Renal cortex interstitium (tissue), 15 donors: ENCODE data around the gene EXOSC6. TPM values are rescaled to one million over a fixed set of nuclear protein-coding genes. Genes with fewer than 3 reads are reported as not detected.
"Not testable (repeated sequence)": the region's sequence is repeated elsewhere in the genome, so short reads cannot be mapped to it uniquely, and the experiment has no call there.

ENCODE experiments used
- DNase-seq, 11 donors: peaks; one replicate each; pipeline ENCODE4 v3.0.0-alpha.2; 2013; ENCODE audit warnings: low read depth in 9 of 11, low spot score in 4 of 11; ENCODE audit errors: extremely low read depth in 1 of 11
- long read RNA-seq, 16 experiments: transcript quantifications; one replicate each; lab custom pipeline, GENCODE V29; 2026
- polyA plus RNA-seq, 3 donors: library from polyadenylated mRNA; unstranded; fragments of 120-200 nt; gene quantifications; one replicate each; pipeline ENCODE4 v1.2.1, GENCODE V29; 2013; ENCODE audit not compliant: insufficient read length in 3 of 3

The EXOSC6 gene
- polyA plus RNA-seq, result 10 to 100 TPM; 14.5 to 18.3 (median 16.3) TPM
- long read RNA-seq, donor 1, full-length matches to known transcripts, result 57 of 57 reads
- long read RNA-seq, donor 1, partial matches to known transcripts, result 0 of 57 reads
- long read RNA-seq, donor 1, other reads (novel, unspliced or antisense), result 0 of 57 reads
- long read RNA-seq, donor 2, full-length matches to known transcripts, result 53 of 53 reads
- long read RNA-seq, donor 2, partial matches to known transcripts, result 0 of 53 reads
- long read RNA-seq, donor 2, other reads (novel, unspliced or antisense), result 0 of 53 reads
- long read RNA-seq, donor 3, full-length matches to known transcripts, result 88 of 88 reads
- long read RNA-seq, donor 3, partial matches to known transcripts, result 0 of 88 reads
- long read RNA-seq, donor 3, other reads (novel, unspliced or antisense), result 0 of 88 reads
- long read RNA-seq, donor 4, full-length matches to known transcripts, result 82 of 82 reads
- long read RNA-seq, donor 4, partial matches to known transcripts, result 0 of 82 reads
- long read RNA-seq, donor 4, other reads (novel, unspliced or antisense), result 0 of 82 reads
- long read RNA-seq, donor 5, result 0 reads
- long read RNA-seq, donor 6, full-length matches to known transcripts, result 109 of 109 reads
- long read RNA-seq, donor 6, partial matches to known transcripts, result 0 of 109 reads
- long read RNA-seq, donor 6, other reads (novel, unspliced or antisense), result 0 of 109 reads
- long read RNA-seq, donor 7, full-length matches to known transcripts, result 72 of 72 reads
- long read RNA-seq, donor 7, partial matches to known transcripts, result 0 of 72 reads
- long read RNA-seq, donor 7, other reads (novel, unspliced or antisense), result 0 of 72 reads
- long read RNA-seq, donor 8, result 0 reads
- long read RNA-seq, donor 9, full-length matches to known transcripts, result 80 of 80 reads
- long read RNA-seq, donor 9, partial matches to known transcripts, result 0 of 80 reads
- long read RNA-seq, donor 9, other reads (novel, unspliced or antisense), result 0 of 80 reads
- long read RNA-seq, donor 10, full-length matches to known transcripts, result 101 of 101 reads
- long read RNA-seq, donor 10, partial matches to known transcripts, result 0 of 101 reads
- long read RNA-seq, donor 10, other reads (novel, unspliced or antisense), result 0 of 101 reads
- long read RNA-seq, donor 11, full-length matches to known transcripts, result 85 of 85 reads
- long read RNA-seq, donor 11, partial matches to known transcripts, result 0 of 85 reads
- long read RNA-seq, donor 11, other reads (novel, unspliced or antisense), result 0 of 85 reads
- long read RNA-seq, donor 12, full-length matches to known transcripts, result 37 of 37 reads
- long read RNA-seq, donor 12, partial matches to known transcripts, result 0 of 37 reads
- long read RNA-seq, donor 12, other reads (novel, unspliced or antisense), result 0 of 37 reads
- long read RNA-seq, donor 13, result 0 reads
- long read RNA-seq, donor 14, full-length matches to known transcripts, result 60 of 60 reads
- long read RNA-seq, donor 14, partial matches to known transcripts, result 0 of 60 reads
- long read RNA-seq, donor 14, other reads (novel, unspliced or antisense), result 0 of 60 reads
- long read RNA-seq, donor 15, full-length matches to known transcripts, result 30 of 30 reads
- long read RNA-seq, donor 15, partial matches to known transcripts, result 0 of 30 reads
- long read RNA-seq, donor 15, other reads (novel, unspliced or antisense), result 0 of 30 reads
- long read RNA-seq, donor 16, full-length matches to known transcripts, result 237 of 237 reads
- long read RNA-seq, donor 16, partial matches to known transcripts, result 0 of 237 reads
- long read RNA-seq, donor 16, other reads (novel, unspliced or antisense), result 0 of 237 reads

DNA sequence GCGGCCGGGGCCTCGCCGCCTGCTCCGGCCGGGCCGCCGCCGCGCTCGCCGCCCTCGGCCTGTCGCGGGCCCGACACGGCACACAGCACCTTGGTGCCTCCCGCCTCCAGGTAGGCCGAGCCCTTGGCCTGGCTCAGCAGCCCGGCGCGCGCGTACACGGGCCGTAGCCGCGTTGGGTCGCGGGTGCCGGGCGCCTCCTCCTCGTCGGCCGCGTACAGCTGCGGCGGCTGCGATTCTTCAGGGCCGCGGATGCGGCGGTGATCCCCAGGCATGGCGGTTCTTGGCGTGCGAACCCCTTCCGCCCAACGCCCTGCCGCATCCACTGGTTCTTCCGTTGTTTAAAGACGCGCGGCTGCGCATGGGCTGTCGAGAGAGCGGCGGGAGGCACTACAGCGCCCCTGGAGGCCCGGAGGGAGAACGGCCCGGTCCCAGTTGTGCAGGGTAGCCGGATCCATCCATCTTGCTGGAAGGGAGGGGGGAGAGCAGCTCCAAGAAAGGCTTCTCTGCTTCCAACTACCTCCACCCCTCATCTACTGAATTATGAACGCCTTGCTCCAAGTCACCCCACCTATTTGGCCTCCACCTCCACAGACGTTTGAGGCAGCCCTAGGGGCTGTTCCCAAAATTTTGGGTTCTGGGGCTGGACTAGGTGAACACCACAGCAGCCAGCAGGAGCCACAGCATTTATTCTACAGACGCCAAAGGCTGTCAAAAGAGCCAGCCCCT, at the start of gene EXOSC6:
TSS of gene EXOSC6 (minus strand) at position 312 of the 726 bp plus-strand sequence. CDS start at position 272, 40 bp downstream.
- peak; percentile 71 to 91 (median 89) for DNase-seq

DNA sequence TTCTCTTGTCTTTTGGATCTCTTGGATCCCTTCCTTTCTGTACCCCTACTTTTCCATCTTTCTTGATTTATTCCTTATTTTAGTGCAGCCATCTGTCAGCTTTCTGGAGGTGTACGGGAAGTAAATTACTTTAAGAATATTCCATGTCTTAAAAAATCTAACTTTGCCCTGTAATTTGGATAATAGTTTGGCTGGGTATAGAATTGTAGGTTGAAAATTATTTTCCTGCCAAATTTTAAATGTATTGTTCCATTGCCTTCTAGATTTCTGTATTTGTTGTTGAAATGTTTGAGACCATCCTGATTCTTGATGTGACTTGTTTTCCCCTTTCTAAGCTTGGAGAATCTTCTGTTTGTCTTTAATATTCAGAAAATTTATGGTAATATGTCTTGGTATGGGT, 49.4 kb upstream of the EXOSC6 start:
- no peak for DNase-seq

DNA sequence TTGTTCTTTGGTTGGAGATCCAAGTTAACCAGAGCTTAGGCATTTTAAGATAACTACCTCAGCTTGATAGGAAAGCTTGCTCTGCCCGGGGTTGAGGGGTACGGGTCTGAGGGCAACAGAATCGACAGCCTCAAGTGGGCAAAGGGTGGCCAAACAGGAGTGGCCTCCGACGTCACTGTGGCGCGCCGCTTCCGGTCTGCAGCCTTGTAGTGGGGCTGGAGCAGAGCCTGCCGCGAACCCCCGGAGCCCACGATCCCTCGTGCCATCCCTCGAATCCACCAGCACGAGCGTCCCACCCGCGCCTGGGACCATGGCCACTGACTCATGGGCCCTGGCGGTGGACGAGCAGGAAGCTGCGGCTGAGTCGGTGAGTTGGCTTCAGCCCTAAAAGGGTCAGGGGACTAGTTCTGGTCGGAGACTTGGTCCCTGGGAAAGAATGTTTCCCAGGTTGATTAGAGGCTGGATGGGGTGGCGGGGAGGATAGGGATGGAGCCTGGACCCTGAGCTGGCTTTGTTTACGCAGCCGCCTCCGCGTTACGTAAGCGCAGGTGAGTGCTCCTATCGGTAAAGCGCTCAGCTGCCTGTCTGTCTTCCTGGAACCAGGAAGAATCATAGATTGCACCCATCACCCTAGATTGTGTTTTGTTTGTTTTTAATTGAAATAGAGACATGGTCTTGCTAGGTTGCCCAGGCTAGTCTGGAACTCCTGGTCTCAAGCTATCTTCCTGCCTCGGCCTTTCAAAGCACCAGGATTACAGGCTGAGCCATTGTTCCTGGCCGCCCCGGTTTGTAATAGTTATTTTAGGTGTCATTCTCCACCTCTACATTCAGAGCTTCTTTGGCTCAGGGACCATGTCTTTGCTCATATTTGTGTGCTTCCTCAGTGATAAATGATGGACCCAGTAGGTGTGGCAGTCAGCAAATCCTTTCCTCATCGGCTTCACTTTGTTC, 47.5 kb upstream of the EXOSC6 start, which contains the start of gene DDX19B:
TSS of gene DDX19B (plus strand) at position 199 of the 951 bp plus-strand sequence. CDS start at position 311, 112 bp downstream.
- peak in 10 of 11 donors; percentile 56 to 80 (median 70) for DNase-seq

DNA sequence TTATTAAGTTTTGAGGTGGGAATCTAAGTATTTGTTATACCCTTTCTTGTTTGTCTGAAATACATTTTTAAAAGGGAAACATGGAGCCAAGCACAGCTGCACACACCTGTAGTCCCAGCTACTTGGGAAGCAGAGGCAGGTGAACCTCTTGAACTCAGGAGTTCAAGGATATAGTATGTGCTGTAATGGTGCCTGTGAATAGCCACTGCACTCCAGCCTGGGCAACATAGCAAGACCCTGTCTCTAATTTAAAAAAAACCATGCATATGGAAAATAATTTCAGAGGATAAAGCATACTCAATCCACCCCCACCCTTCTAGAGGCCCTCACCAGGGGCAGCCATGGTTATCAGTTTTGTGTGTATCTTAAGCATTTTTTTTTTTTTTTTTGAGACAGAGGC, 43.9 kb upstream of the EXOSC6 start:
- no peak for DNase-seq

DNA sequence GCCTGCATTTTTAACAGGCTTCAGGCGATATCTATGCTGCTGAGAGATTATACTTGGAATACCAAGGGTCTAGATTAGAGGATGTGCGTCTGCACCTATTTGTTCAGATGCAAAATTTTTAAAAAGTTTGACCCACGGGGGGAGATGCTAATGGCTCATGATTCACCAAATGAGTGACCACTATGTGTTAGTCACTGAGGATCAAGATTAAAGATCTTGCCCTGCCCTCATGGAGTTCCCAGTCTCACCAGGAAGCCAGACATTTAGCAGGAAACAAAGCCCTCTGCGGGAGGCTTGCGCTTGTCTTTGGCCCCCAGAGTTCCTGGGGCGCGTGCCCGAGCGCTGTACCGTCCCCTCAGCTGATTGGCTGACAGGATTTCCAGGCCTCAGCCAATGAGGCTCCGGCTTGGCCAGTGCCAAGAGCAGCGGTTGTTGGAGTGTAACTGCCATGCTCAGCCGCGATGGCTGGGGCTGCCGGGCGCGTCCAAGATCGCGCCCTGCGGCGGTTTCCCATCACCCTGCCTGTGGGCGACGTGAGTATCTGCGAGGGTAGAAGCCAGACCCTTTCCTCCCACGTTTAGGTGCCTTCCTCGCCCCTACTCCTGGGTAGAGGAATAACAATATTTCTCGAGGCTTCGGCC, 42.8 kb upstream of the EXOSC6 start:
- DNase-seq, result no peak

DNA sequence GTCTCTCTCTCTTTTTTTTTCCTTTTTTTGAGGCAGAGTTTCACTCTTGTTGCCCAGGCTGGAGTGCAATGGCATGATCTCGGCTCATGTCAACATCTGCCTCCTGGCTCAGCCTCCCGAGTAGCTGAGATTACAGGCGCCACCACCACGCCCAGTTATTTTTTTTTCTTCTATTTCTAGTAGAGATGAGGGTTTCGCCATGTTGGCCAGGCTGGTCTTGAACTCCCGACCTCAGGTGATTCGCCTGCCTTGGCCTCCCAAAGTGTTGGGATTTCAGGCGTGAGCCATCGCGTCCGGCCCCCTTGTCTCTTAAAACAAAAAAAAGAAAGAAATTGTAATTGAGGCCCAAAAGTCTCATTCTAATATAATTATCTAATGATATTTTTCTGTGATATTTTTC, 40.4 kb upstream of the EXOSC6 start:
- DNase-seq, result not testable (repeated sequence)

DNA sequence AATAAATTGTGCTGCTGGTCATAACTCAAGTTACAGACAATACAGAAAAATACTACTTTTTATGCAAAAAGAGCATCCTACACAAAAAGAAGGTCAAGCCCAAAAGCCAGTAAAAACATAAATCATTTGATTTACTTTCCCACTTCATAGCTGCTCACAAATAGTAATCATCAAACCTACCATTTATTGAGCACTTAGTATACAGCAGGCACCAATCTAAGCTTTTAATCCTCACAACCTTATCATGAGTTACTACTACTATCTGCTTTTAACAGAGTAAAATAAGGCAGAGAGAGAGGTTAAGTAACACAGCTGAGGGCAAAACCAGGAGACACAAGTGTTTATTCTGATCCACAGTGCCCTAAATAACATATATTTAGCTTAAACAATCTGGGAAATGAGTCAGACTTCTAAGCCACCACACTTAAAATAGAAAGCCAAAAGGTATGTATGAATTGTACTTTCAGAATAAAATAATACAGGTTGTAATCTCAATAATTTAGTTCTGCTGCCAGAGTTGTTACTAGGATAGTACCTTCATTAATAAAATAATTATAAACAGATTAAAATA, 39.3 kb upstream of the EXOSC6 start:
- DNase-seq, result no peak

DNA sequence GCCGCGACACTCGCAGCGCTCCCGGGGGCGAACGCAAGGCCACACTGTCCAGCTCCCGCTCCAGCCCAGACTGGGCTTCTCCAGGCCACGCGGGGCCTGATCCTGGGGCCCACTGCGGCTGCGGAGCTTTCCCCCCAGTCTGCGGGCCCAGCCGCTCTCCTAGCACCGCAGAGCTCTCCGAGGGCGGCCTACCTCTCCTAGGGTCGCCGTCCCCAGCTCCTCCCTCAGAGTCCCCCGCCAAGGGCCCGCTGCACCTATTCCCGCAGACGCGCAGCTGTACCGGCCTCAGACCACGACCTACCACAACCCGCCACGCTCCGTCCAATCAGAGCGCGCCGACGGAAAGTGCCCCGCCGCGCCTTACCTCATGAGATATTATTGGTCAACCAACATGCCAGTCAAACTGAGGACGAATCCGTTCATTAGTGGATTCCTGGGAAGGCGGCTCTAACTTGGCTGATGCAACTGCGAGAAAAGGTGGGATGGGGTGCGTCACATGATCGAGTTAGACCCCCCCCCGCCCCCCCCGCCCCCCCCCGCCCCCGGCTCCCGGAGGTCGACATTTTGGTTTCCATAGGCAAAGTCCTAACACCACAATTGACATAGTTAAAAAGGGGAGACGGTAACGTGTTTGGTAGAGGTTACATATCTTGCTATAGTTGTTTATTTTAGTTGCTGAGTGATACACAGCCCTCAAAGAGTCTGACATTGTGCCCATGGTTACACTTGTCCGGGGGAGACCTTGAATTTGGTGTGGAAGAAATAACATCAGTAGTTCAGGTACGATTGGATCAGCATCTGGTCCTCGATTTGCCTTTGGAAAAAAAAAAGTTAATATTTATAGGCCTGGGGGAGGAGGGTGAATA, 37.7 kb upstream of the EXOSC6 start, which contains the start of gene AARS1:
TSS of gene AARS1 (minus strand) at position 278 of the 866 bp plus-strand sequence. CDS start 6,743 bp downstream, outside the sequence.
- DNase-seq, result peak; percentile 98 to 100 (median 100)

DNA sequence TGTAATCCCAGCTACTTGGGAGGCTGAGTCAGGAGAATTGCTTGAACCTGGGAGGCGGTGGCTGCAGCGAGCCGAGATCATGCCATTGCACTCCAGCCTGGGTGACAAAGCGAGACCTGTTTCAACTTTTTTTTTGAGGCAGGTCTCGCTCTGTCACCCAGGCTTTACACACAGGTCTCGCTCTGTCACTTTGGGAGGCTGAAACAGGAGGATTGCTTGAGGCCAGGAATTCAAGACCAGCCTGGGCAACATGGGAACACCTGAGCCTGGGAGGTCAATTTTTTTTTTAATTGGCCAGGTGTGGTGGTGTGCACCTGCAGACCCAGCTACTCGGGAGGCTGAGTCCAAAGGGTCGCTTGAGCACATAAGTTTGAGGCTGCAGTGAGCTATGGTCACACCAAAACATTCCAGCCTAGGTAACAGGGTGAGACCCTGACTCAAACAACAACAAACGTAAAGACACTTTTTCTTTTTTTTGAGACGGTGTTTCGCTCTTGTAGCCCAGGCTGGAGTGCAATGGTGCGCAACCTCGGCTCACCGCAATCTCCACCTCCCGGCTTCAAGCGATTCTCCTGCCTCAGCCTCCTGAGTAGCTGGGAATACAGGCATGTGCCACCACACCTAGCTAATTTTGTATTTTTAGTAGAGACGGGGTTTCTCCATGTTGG, 35.7 kb upstream of the EXOSC6 start:
- DNase-seq, result not testable (repeated sequence)

DNA sequence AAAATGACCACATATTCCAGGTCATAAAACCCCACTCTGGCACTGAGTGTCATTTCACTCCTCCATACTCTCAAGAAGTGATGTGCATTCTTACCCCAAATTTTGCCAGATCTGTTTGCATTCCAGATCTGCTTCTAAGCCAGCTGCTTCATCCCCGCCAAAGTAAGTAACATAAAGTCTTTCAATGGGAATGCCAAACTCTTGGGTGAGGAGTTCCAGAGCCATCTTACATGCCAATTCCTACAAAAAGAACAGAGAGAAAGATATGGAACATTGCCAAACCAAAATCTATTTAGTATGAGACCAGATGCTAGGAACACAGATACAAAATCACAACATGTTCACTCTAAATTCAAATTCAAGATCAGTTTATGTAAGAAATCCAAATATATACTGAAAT, 24.7 kb upstream of the EXOSC6 start:
- DNase-seq, result no peak

DNA sequence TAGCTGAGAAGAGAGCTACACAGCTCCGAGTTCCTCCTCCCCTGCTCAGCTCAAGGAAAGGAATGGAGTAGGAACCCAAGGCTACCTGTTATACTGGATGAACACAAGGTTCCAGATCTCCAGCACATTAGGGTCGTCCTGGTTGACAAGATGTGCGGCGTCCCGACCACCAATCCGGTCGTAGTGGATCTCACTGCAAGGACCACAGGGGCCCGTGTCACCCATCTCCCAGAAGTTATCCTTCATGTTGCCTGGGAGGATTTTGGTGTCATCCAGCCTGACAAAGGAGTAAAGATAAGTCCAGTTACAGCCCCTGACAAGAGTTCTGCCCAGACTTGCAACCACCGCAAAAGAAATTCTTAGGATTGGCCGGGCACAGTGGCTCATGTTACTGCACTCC, 20.0 kb upstream of the EXOSC6 start:
- no peak for DNase-seq

DNA sequence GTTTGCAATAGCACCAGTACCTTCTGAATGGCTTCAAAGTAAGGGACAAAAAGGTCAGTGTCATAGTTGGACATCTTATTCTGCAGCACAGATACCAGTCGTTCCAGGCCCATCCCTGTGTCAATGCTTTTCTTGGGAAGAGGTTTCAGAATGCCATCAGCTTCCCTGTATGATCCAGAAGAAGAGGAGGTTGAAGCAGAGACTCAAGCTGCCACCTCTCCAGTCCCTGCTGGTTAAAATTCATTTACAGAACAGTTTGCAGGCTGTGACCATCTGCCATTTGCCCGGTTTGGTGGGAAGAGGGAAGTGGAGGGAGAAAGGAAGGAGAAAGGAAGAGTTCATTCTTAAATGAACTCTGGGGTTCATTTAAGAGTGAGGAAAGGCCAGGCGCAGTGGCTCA, 18.4 kb upstream of the EXOSC6 start:
- no peak for DNase-seq

DNA sequence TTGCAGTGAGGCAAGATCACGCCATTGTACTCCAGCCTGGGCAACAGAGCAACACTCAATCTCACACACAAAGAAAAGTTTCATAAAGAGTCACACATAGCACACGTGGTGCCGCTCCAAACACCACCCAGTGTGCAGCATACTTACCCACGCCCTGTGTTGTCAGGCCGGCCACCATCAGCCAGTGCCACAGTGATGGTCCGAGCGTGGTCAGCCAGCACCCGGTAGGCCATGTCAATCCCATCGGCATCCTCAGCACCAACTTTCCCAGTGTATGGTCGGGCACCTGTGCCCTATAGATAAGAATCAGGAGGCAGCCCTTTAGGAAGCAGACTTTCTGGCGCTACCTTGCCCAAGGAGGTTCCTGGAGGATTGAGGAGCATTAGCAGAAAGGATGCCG, 17.7 kb upstream of the EXOSC6 start:
- no peak for DNase-seq

DNA sequence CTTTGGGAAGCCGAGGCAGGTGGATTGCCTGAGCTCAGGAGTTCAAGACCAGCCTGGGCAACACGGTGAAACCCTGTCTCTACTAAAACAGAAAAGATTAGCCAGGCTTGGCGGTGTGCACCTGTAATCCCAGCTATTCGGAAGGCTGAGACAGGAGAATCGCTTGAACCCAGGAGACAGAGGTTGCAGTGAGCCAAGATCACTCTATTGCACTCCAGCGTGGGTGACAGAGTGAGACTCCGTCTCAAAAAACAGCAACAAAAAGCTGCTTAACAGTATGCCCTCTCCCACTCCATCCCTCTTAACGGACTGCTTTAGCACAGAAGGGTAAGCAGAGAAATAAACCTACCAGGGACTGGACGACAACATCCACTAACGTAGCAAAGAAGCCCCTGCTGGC, 16.2 kb upstream of the EXOSC6 start:
- not testable (repeated sequence) for DNase-seq
